Measurements from ENCODE around the gene CDHR1. TPM values are rescaled to one million over a fixed set of nuclear protein-coding genes. Genes with fewer than 3 reads are reported as not detected.

Gene CDHR1
- total and polyA plus RNA-seq, 4 donors = 0.07 to 0.51 (median 0.14) TPM

GRCh38 chr10:84232376-84232775 is 38.0 kb downstream of the CDHR1 start (continued):
- no peak for TF ChIP-seq ZBTB33 (IDR thresholded peaks at IDR 0.05)
- no peak for TF ChIP-seq FOXA2 (IDR thresholded peaks at IDR 0.05)
- no peak for TF ChIP-seq HNF4G (IDR thresholded peaks at IDR 0.05)
- no peak for TF ChIP-seq HNF4A (conservative IDR thresholded peaks at IDR 0.05)
- TF ChIP-seq YY1 (IDR thresholded peaks at IDR 0.05) = no peak
- no peak for TF ChIP-seq GABPA (IDR thresholded peaks at IDR 0.05 in 1 of 2, conservative IDR thresholded peaks at IDR 0.05 in 1 of 2)
- no peak for TF ChIP-seq SP1 (IDR thresholded peaks at IDR 0.05)
- no peak for TF ChIP-seq EGR1 (IDR thresholded peaks at IDR 0.05; ENCODE audit: low read depth in 2 of 2)

- 86% methylated on average over 4 of the region's 4 CpGs for WGBS
- no peak for DNase-seq (ENCODE audit: low spot score)
- Histone ChIP-seq H3K4me3 (ENCODE audit: low read depth in 1 of 3, low read length in 3 of 3) (no peak overlapping the region), H3K9ac (ENCODE audit: low read depth in 1 of 2, low read length in 2 of 2) (no peak overlapping the region), H3K4me1 (ENCODE audit: control insufficient read depth in 4 of 4, insufficient read depth in 4 of 4, low read length in 3 of 4) (no peaks in the 10 kb centered on the region), H3K9me3 (ENCODE audit: control insufficient read depth in 4 of 4, low read length in 3 of 4) (peaks cover 0 to 3% (median 0%) of the 10 kb centered on the region in 4 donors), H3K27ac (ENCODE audit: low read depth in 1 of 2, low read length in 2 of 2) (no peak overlapping the region), H3K27me3 (ENCODE audit: control insufficient read depth in 4 of 4, insufficient read depth in 4 of 4, low read length in 3 of 4) (peaks cover 0 to 9% (median 4%) of the 10 kb centered on the region in 4 donors), H3K36me3 (ENCODE audit: control insufficient read depth in 4 of 4, insufficient read depth in 3 of 4, low read depth in 1 of 4, low read length in 3 of 4) (no peaks in the 10 kb centered on the region)
- TF ChIP-seq FOXA2 (IDR thresholded peaks at IDR 0.05) (no peak), CTCF (IDR thresholded peaks at IDR 0.05; ENCODE audit: low read depth, low read length, missing input control) (no peak), NR2F2 (IDR thresholded peaks at IDR 0.05) (no peak), RXRA (IDR thresholded peaks at IDR 0.05) (no peak), GABPA (IDR thresholded peaks at IDR 0.05 in 1 of 2, conservative IDR thresholded peaks at IDR 0.05 in 1 of 2) (no peak), REST (IDR thresholded peaks at IDR 0.05) (no peak), ATF3 (IDR thresholded peaks at IDR 0.05) (no peak), SP1 (IDR thresholded peaks at IDR 0.05) (no peak), YY1 (IDR thresholded peaks at IDR 0.05) (no peak), RAD21 (IDR thresholded peaks at IDR 0.05) (no peak), TAF1 (conservative IDR thresholded peaks at IDR 0.05) (no peak)
Measured at GRCh38 chr10:84233940-84234339, 39.6 kb downstream of the CDHR1 start.

Data from liver (tissue), 9 donors.